WTC11 (cell line): Measurements from ENCODE around the gene TMEM80. TPM values are rescaled to one million over a fixed set of nuclear protein-coding genes. Genes with fewer than 3 reads are reported as not detected.

Experiments used
- ATAC-seq: fragments of 200-7000 bp; cut with Tn5 transposase; 2 replicates; pipeline ENCODE4 v1.10.0; 2021; ENCODE audit warnings: mild to moderate bottlenecking, moderate library complexity
- CTCF ChIA-PET: fragments of 300-600 bp; sonication (Branson Sonifier 250); formaldehyde crosslinking; loops from one replicate; lab custom pipeline; 2021; ENCODE audit warnings: antibody characterized with exemption; lab: Charles Lee
- POLR2A ChIA-PET: fragments of 350-600 bp; sonication (Branson Sonifier 250); formaldehyde crosslinking; loops from one replicate; lab custom pipeline; 2021; ENCODE audit warnings: antibody characterized with exemption; lab: Charles Lee
- DNase-seq: peaks from one replicate; pipeline ENCODE4 v3.0.0; 2021; ENCODE audit warnings: low spot score
- H3K27ac Mint-ChIP-seq: 2 replicates; pipeline ENCODE4 v1.8.0; 2021; ENCODE audit warnings: mixed read lengths
- H3K27me3 Mint-ChIP-seq: 2 replicates; pipeline ENCODE4 v1.8.0; 2021; ENCODE audit warnings: low read depth, mild to moderate bottlenecking, moderate library complexity, mixed read lengths
- H3K36me3 Mint-ChIP-seq: 2 replicates; pipeline ENCODE4 v1.8.0; 2021; ENCODE audit warnings: mixed read lengths
- H3K4me1 Mint-ChIP-seq: 2 replicates; pipeline ENCODE4 v1.8.0; 2022; ENCODE audit warnings: mixed read lengths
- H3K4me3 Mint-ChIP-seq: 2 replicates; pipeline ENCODE4 v1.8.0; 2021; ENCODE audit warnings: mild to moderate bottlenecking, moderate library complexity, mixed read lengths
- H3K9me3 Mint-ChIP-seq: 2 replicates; pipeline ENCODE4 v1.8.0; 2021; ENCODE audit warnings: mixed read lengths
- AFF4 ChIP-seq: sonication (generic); formaldehyde crosslinking; IDR thresholded peaks from 2 replicates; pipeline ENCODE4 v1.8.1; 2023; ENCODE audit warnings: mild to moderate bottlenecking, missing genetic modification reagents, borderline replicate concordance
- CBFB ChIP-seq: sonication (generic); formaldehyde crosslinking; IDR thresholded peaks from 2 replicates; pipeline ENCODE4 v1.8.1; 2022; ENCODE audit warnings: mild to moderate bottlenecking, low read depth, missing genetic modification reagents
- CDX4 ChIP-seq: fragments of 250-450 bp; sonication (Bioruptor Pico); IDR thresholded peaks from 2 replicates; pipeline ENCODE4 v1.9.0; 2021; ENCODE audit warnings: moderate library complexity, mild to moderate bottlenecking, inconsistent platforms, borderline replicate concordance
- CREM ChIP-seq: sonication (generic); formaldehyde crosslinking; IDR thresholded peaks from 2 replicates; pipeline ENCODE4 v1.8.1; 2022; ENCODE audit warnings: mild to moderate bottlenecking, missing genetic modification reagents, moderate library complexity
- ESRRA ChIP-seq: sonication (generic); formaldehyde crosslinking; IDR thresholded peaks from 2 replicates; pipeline ENCODE4 v1.8.1; 2022; ENCODE audit warnings: mild to moderate bottlenecking, missing genetic modification reagents, borderline replicate concordance
- FOXJ3 ChIP-seq: sonication (generic); formaldehyde crosslinking; IDR thresholded peaks from 2 replicates; pipeline ENCODE4 v1.9.0; 2021; ENCODE audit warnings: missing genetic modification reagents, mild to moderate bottlenecking, borderline replicate concordance
- FOXP1 ChIP-seq: sonication (generic); formaldehyde crosslinking; IDR thresholded peaks from 2 replicates; pipeline ENCODE4 v1.8.0; 2022; ENCODE audit warnings: missing genetic modification reagents, mild to moderate bottlenecking, moderate library complexity, borderline replicate concordance
- MLX ChIP-seq: sonication (generic); formaldehyde crosslinking; IDR thresholded peaks from 2 replicates; pipeline ENCODE4 v1.8.1; 2023; ENCODE audit warnings: mild to moderate bottlenecking, missing genetic modification reagents, moderate library complexity
- OVOL2 ChIP-seq: fragments of 250-450 bp; sonication (Bioruptor Pico); IDR thresholded peaks from 2 replicates; pipeline ENCODE4 v1.9.0; 2021; ENCODE audit warnings: mild to moderate bottlenecking, borderline replicate concordance
- RORB ChIP-seq: fragments of 250-450 bp; sonication (Bioruptor Pico); IDR thresholded peaks from 2 replicates; pipeline ENCODE4 v1.9.0; 2021; ENCODE audit warnings: mild to moderate bottlenecking
- SMAD3 ChIP-seq: sonication (generic); formaldehyde crosslinking; IDR thresholded peaks from 2 replicates; pipeline ENCODE4 v1.8.0; 2022; ENCODE audit warnings: missing genetic modification reagents, mild to moderate bottlenecking, borderline replicate concordance
- SOX15 ChIP-seq: fragments of 250-450 bp; sonication (Bioruptor Pico); IDR thresholded peaks from 2 replicates; pipeline ENCODE4 v1.9.0; 2021; ENCODE audit warnings: mild to moderate bottlenecking
- STAT6 ChIP-seq: sonication (generic); formaldehyde crosslinking; conservative IDR thresholded peaks from 2 replicates; pipeline ENCODE4 v1.8.1; 2023; ENCODE audit warnings: mild to moderate bottlenecking, low read depth, missing genetic modification reagents, moderate library complexity
- TCF7 ChIP-seq: sonication (generic); formaldehyde crosslinking; IDR thresholded peaks from 2 replicates; pipeline ENCODE4 v1.8.0; 2022; ENCODE audit warnings: mild to moderate bottlenecking, low read depth, missing genetic modification reagents, moderate library complexity
- TP53 ChIP-seq: sonication (generic); formaldehyde crosslinking; IDR thresholded peaks from 2 replicates; pipeline ENCODE4 v1.8.1; 2023; ENCODE audit warnings: mild to moderate bottlenecking, missing genetic modification reagents
- ZBTB43 ChIP-seq: sonication (generic); formaldehyde crosslinking; IDR thresholded peaks from 2 replicates; pipeline ENCODE4 v1.8.1; 2023; ENCODE audit warnings: mild to moderate bottlenecking, missing genetic modification reagents
- ZNF121 ChIP-seq: sonication (generic); formaldehyde crosslinking; IDR thresholded peaks from 2 replicates; pipeline ENCODE4 v1.8.0; 2023; ENCODE audit warnings: missing genetic modification reagents
- ZNF281 ChIP-seq: sonication (generic); formaldehyde crosslinking; IDR thresholded peaks from 2 replicates; pipeline ENCODE4 v1.8.0; 2023; ENCODE audit warnings: mild to moderate bottlenecking, missing genetic modification reagents
- ZNF396 ChIP-seq: fragments of 250-450 bp; sonication (Bioruptor Pico); IDR thresholded peaks from 2 replicates; pipeline ENCODE4 v1.8.0; 2021; ENCODE audit warnings: mild to moderate bottlenecking, moderate library complexity, borderline replicate concordance
- total RNA-seq: library from RNA; stranded (reverse); gene quantifications from 3 replicates; pipeline ENCODE4 v1.2.3, GENCODE V29; 2021
- TF ChIP-seq, protein P1 (sequence below): sonication (generic); formaldehyde crosslinking; IDR thresholded peaks from 2 replicates; pipeline ENCODE4 v1.8.1; 2022; ENCODE audit warnings: mild to moderate bottlenecking, moderate library complexity, missing genetic modification reagents

Gene TMEM80
- total RNA-seq, 1 experiment from 2014 or later, result 23.4 TPM

DNA sequence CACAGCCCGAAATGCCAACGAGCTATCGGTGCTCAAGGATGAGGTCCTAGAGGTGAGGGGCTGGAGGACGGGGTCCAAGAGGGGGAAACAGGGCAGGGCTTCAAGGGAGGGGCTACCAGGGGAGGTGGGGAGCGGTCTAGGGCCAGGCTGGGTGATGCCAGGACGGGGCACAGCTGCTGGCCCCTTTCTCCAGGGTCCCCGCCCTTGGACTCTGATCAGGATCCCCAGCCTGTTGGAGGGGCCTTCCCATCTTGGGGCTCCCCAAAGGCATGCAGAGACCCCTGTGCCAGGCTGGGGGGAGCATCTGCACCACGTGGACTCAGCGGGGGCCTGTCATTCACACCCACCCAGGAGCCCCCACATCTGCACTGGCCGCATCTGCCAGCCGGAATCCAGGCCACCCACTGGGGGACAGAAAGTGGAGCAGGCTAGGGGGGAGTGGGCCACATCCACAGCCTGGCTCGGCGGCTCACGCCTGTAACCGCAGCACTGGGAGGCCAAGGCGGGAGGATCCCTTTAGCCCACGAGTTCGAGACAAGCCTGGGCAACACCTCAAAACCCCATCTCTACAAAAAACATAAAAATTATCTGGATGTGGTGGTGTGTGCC is 29.3 kb downstream of the TMEM80 start:
- H3K4me1 Mint-ChIP-seq, result peaks cover 14% of the 10 kb centered on the region
- peaks cover 10% of the 10 kb centered on the region for H3K27me3 Mint-ChIP-seq
- H3K4me3 Mint-ChIP-seq, result peak overlapping the region; percentile 69
- no peak for TF ChIP-seq MLX (CRISPR knock-in tag)
- no peak for TF ChIP-seq CREM (CRISPR knock-in tag)
- TF ChIP-seq TP53 (CRISPR knock-in tag), result no peak
- TF ChIP-seq ZNF396 (CRISPR knock-in tag), result no peak
- no peak for TF ChIP-seq AFF4
- no peak for TF ChIP-seq CDX4 (CRISPR knock-in tag)
- TF ChIP-seq, protein P1, sequence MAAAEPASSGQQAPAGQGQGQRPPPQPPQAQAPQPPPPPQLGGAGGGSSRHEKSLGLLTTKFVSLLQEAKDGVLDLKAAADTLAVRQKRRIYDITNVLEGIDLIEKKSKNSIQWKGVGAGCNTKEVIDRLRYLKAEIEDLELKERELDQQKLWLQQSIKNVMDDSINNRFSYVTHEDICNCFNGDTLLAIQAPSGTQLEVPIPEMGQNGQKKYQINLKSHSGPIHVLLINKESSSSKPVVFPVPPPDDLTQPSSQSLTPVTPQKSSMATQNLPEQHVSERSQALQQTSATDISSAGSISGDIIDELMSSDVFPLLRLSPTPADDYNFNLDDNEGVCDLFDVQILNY (CRISPR knock-in tag), result no peak
- TF ChIP-seq RORB (CRISPR knock-in tag), result no peak
- no peak for TF ChIP-seq SMAD3 (CRISPR knock-in tag)
- TF ChIP-seq FOXJ3 (CRISPR knock-in tag), result no peak
- TF ChIP-seq TCF7 (CRISPR knock-in tag), result no peak
- TF ChIP-seq SOX15 (CRISPR knock-in tag), result no peak
- TF ChIP-seq ESRRA, result no peak
- no peak for TF ChIP-seq CBFB (CRISPR knock-in tag)
- TF ChIP-seq ZNF121, result no peak
- no peak for TF ChIP-seq OVOL2 (CRISPR knock-in tag)
- CTCF ChIA-PET, result interaction anchor here (0.8 to 6.6 kb wide), 15 partner anchors 12 to 170 kb away, joined by 3 to 94 read pairs (median 8); partner anchors contain the start of genes EPS8L2 and TMEM80
- DNase-seq (no peak), ATAC-seq (no peak)
- no peaks in the 10 kb centered on the region for H3K9me3 Mint-ChIP-seq
- no peaks in the 10 kb centered on the region for H3K36me3 Mint-ChIP-seq
- POLR2A ChIA-PET, result interaction anchor here (0.7 to 1.2 kb wide), 3 partner anchors 22 to 40 kb away, joined by 3 read pairs; partner anchors contain the start of gene TALDO1
- H3K27ac Mint-ChIP-seq, result no peak overlapping the region

- Mint-ChIP-seq H3K4me1 (peaks cover 12% of the 10 kb centered on the region), H3K27ac (no peak overlapping the region), H3K4me3 (peak overlapping the region; percentile 69), H3K9me3 (no peaks in the 10 kb centered on the region), H3K36me3 (no peaks in the 10 kb centered on the region), H3K27me3 (peaks cover 8% of the 10 kb centered on the region)
- DNase-seq (peak; percentile 58), ATAC-seq (peak; percentile 14)
- POLR2A ChIA-PET, result interaction anchor here (1.0 to 1.6 kb wide), 7 partner anchors 15 to 51 kb away, joined by 3 to 8 read pairs (median 5); partner anchors contain the start of genes DEAF1, GATD1, TALDO1 and TMEM80
- CTCF ChIA-PET, result interaction anchor here (0.6 to 6.6 kb wide), 29 partner anchors 11 to 278 kb away, joined by 3 to 94 read pairs (median 5); partner anchors contain the start of genes CEND1, DEAF1, EPS8L2 and GATD1
- TF ChIP-seq STAT6 (CRISPR knock-in tag), result no peak
- TF ChIP-seq ZNF281 (CRISPR knock-in tag), result peak; percentile 48; the same call in 1 of the 2 replicates
- TF ChIP-seq FOXP1, result 0 out of 2 replicates have a peak, but pooled peaks have one; percentile 42
- 0 out of 2 replicates have a peak, but pooled peaks have one; percentile 50 for TF ChIP-seq ZBTB43 (CRISPR knock-in tag)
These were observed 30.1 kb downstream of the TMEM80 start for GRCh38 chr11:725624-726202.
